ENCODE data around the gene TWF1. TPM values are rescaled to one million over a fixed set of nuclear protein-coding genes. Genes with fewer than 3 reads are reported as not detected.

TWF1 gene
- total and polyA plus RNA-seq, 9 of the 15 experiments (the other 6 are each of a cell fraction or from before 2014, with no cell fraction given) = 10.3 to 29.4 (median 23.4) TPM

GRCh38 chr12:43835656-43836474 is 29.7 kb upstream of the TWF1 start, which contains the start of gene TMEM117 (continued):
- TF ChIP-seq NEUROD1 (IDR thresholded peaks at IDR 0.05; ENCODE audit: borderline replicate concordance, low read depth, low read length, partially characterized antibody) = no peak
- no peak for TF ChIP-seq SFPQ (IDR thresholded peaks at IDR 0.05; ENCODE audit: low read depth, low read length)
- TF ChIP-seq CBFA2T3 (IDR thresholded peaks at IDR 0.05) = no peak
- TF ChIP-seq ZBTB34 (CRISPR knock-in tag; IDR thresholded peaks at IDR 0.05) = no peak
- no peak for TF ChIP-seq ZNF274 (IDR thresholded peaks at IDR 0.05; ENCODE audit: borderline replicate concordance, low read depth, low read length)
- no peak for TF ChIP-seq ZNF174 (CRISPR knock-in tag; IDR thresholded peaks at IDR 0.05)
- TF ChIP-seq GMEB1 (CRISPR knock-in tag; IDR thresholded peaks at IDR 0.05) = no peak; the same call in 1 of the 2 replicates
- TF ChIP-seq ZBTB1 (CRISPR knock-in tag; IDR thresholded peaks at IDR 0.05; ENCODE audit: borderline replicate concordance, low read depth) = no peak
- TF ChIP-seq FUS (optimal IDR thresholded peaks at IDR 0.05; ENCODE audit: low read depth, low read length) = no peak
- TF ChIP-seq MTA1 (IDR thresholded peaks at IDR 0.05; ENCODE audit: borderline replicate concordance) = no peak
- TF ChIP-seq RBM17 (IDR thresholded peaks at IDR 0.05; ENCODE audit: borderline replicate concordance, low read depth, low read length) = no peak
